ENCODE data around the gene C5orf63. TPM values are rescaled to one million over a fixed set of nuclear protein-coding genes. Genes with fewer than 3 reads are reported as not detected.

Gene C5orf63
- total RNA-seq, 1 donor from 2014 or later = 5.1 TPM

DNA sequence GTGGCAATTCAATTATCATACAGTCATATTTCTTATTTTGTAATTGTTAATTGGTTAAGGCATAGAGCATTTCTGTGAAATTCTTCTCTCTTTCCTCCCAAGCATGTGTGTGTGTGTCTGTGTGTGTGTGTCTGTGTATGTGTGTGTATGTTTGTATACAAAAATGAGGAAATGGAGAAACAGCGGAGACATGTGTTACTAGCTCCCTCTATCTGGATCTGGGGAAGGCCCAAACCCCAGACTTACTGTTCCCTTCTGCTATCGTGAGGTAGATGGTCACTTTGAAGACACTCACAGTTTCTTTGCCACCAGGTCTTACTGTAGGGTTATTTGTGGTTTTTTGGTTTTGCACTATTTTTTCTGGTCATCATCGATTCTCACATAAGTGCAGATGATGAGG, 11.4 kb upstream of the C5orf63 start:
- no peak overlapping the region for H3K4me3 Mint-ChIP-seq
- H3K27me3 Mint-ChIP-seq = peaks cover 31% of the 10 kb centered on the region
- no peak for DNase-seq (ENCODE audit: extremely low spot score, unreplicated experiment)
- H3K36me3 Mint-ChIP-seq = no peaks in the 10 kb centered on the region
- TF ChIP-seq, protein P1, sequence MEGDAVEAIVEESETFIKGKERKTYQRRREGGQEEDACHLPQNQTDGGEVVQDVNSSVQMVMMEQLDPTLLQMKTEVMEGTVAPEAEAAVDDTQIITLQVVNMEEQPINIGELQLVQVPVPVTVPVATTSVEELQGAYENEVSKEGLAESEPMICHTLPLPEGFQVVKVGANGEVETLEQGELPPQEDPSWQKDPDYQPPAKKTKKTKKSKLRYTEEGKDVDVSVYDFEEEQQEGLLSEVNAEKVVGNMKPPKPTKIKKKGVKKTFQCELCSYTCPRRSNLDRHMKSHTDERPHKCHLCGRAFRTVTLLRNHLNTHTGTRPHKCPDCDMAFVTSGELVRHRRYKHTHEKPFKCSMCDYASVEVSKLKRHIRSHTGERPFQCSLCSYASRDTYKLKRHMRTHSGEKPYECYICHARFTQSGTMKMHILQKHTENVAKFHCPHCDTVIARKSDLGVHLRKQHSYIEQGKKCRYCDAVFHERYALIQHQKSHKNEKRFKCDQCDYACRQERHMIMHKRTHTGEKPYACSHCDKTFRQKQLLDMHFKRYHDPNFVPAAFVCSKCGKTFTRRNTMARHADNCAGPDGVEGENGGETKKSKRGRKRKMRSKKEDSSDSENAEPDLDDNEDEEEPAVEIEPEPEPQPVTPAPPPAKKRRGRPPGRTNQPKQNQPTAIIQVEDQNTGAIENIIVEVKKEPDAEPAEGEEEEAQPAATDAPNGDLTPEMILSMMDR (conservative IDR thresholded peaks at IDR 0.05) = no peak
- no peak overlapping the region for H3K27ac Mint-ChIP-seq
- peaks cover 10% of the 10 kb centered on the region for H3K4me1 Mint-ChIP-seq (ENCODE audit: unreplicated experiment)
- H3K9me3 Mint-ChIP-seq = no peaks in the 10 kb centered on the region

DNA sequence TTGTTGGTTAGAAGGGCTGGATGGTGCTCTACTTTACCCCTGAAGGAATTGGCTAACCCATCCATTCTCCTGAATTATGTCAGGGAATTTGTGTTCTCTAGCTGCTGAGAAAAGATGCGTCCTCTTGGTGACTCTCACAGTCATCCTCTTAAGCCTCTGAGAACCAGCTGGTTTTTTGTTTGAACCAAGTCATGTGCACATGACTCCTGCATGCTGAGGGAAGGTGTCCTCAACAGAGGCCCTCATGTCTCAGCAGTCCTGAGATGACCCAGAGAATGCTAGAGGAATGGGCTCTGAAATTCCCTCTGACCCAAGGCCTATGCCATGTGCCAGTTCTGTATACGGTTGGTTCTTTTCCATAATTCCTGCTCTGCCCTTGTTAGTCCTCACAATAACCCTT, 10.4 kb upstream of the C5orf63 start:
- H3K27me3 Mint-ChIP-seq = peaks cover 25% of the 10 kb centered on the region
- no peak overlapping the region for H3K27ac Mint-ChIP-seq
- H3K4me3 Mint-ChIP-seq = no peak overlapping the region
- TF ChIP-seq, protein P1 (conservative IDR thresholded peaks at IDR 0.05) = no peak
- no peaks in the 10 kb centered on the region for H3K36me3 Mint-ChIP-seq
- DNase-seq (ENCODE audit: extremely low spot score, unreplicated experiment) = no peak
- peaks cover 13% of the 10 kb centered on the region for H3K4me1 Mint-ChIP-seq (ENCODE audit: unreplicated experiment)
- H3K9me3 Mint-ChIP-seq = no peaks in the 10 kb centered on the region

DNA sequence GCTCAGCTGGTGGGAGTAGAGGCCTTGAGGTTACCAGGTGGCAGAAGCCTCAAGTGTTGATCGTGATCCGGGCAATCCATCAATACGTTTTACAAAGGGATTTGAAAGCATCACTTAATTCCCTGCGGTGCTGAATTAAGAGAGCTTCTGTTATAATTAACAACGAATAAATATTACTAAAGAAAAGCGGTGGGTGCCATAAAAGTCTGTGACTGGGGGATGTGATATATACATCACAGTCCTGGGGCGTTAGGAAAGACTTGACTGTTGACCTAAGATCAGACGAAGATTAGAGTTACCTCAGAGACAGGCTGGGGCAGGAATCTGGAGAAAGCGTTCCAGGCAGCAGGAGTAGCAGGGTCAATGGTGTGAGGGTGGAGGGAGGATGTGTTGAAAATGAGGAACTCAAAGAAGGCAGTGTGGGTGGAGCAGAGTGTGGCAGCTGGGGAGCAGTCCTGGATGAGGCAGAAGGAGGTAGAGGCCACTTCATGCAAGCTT, 6.7 kb upstream of the C5orf63 start:
- H3K4me1 Mint-ChIP-seq (ENCODE audit: unreplicated experiment) = peaks cover 24% of the 10 kb centered on the region
- peaks cover 18% of the 10 kb centered on the region for H3K27me3 Mint-ChIP-seq
- no peak overlapping the region for H3K4me3 Mint-ChIP-seq
- H3K36me3 Mint-ChIP-seq = no peaks in the 10 kb centered on the region
- no peak for DNase-seq (ENCODE audit: extremely low spot score, unreplicated experiment)
- no peaks in the 10 kb centered on the region for H3K9me3 Mint-ChIP-seq
- TF ChIP-seq, protein P1 (conservative IDR thresholded peaks at IDR 0.05) = no peak
- no peak overlapping the region for H3K27ac Mint-ChIP-seq

DNA sequence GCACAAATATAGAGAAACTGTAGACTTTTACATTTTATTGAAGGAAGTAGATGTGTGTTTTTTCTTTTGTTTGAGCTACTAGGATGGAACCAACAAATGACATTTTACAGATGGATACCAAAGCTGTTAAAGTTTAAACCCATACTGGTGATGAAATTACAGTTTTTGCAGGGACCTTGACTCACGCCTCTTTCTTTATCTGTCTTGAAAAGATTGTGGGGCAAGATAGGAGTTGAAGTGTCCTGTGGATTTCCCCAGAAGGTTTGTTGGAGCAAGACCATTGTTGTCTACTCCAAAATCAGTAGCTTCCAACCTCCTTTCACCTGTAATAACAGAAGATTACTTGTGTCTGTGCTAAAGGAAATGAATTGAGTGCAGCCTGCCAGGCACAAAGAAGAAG, 4.1 kb upstream of the C5orf63 start:
- TF ChIP-seq, protein P1 (conservative IDR thresholded peaks at IDR 0.05) = no peak
- H3K4me1 Mint-ChIP-seq (ENCODE audit: unreplicated experiment) = peaks cover 24% of the 10 kb centered on the region
- H3K27me3 Mint-ChIP-seq = peaks cover 6% of the 10 kb centered on the region
- no peak for DNase-seq (ENCODE audit: extremely low spot score, unreplicated experiment)
- H3K36me3 Mint-ChIP-seq = no peaks in the 10 kb centered on the region
- H3K9me3 Mint-ChIP-seq = no peaks in the 10 kb centered on the region
- no peak overlapping the region for H3K27ac Mint-ChIP-seq
- no peak overlapping the region for H3K4me3 Mint-ChIP-seq

DNA sequence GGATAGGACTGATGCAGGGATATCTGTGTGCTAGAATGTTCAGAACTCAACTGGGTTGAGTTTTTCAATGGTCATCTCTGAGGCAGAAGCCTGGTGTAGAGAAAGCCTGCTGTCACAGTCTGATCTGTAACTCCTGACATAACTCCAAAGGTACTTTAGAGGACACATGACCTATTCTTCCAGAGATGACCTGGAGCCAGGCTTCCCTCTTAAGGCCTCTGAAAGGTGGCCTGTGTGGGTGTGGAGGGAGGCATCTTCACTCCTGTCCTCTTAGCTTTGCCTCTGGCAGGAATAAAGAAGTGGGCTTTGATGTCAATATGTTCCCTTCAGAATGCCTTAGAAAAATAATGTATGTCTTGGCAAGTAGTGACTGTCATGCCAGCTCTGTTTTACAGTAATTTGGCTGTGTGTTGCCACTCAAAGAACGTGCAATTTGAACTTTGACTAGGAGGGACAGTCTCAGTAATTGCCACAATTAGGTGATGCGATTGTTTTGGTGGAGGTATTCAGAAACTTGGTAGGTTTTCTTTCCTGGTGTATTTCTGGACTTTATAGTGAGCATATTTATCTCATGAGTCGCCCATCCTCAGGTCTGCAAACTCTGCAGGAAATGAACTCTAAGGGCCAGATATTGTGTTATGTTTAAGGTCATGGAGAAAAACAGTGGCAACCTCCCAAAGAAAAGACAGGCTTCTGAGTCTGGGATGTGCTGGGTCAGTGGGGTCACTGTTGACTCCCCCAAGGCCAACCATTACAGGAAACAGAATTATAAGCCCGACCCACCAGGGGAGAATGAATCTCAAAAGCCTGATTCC, 3.2 kb upstream of the C5orf63 start:
- Mint-ChIP-seq H3K9me3 (no peaks in the 10 kb centered on the region), H3K27ac (no peak overlapping the region), H3K36me3 (no peaks in the 10 kb centered on the region), H3K4me1 (ENCODE audit: unreplicated experiment) (peaks cover 24% of the 10 kb centered on the region), H3K4me3 (no peak overlapping the region), H3K27me3 (peaks cover 6% of the 10 kb centered on the region)
- TF ChIP-seq, protein P1 (conservative IDR thresholded peaks at IDR 0.05) = no peak
- no peak for DNase-seq (ENCODE audit: extremely low spot score, unreplicated experiment)

All from type B pancreatic cell (in vitro differentiated cells).